T follicular helper cell (primary cell): Measurements from ENCODE around the gene CTU1.

Experiments
- DNase-seq: peaks from one replicate; pipeline ENCODE4 v3.0.0-alpha.2; 2020; ENCODE audit warnings: low read depth

The CTU1 gene

DNA sequence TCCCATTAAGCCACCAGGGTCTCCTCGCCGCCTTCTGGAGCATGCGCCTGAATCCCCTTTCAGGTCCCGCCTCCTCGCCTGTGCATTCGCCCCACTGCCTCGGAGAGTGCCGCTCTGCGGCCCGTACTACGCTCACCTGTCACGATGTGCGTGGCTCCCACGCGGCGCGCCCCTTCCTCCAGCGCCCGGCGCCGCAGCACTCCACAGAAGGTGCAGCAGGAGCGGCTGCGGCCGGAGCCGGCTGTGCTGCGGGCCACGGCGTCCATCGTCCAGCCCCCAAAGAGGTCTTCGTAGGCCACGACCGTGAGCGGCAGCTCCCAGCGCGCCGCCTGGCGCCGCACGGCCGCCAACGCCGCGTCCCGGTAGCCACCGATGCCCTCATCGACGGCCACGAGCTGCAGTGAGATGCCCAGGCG lies 4.3 kb downstream of the CTU1 start:
- DNase-seq, result no peak

DNA sequence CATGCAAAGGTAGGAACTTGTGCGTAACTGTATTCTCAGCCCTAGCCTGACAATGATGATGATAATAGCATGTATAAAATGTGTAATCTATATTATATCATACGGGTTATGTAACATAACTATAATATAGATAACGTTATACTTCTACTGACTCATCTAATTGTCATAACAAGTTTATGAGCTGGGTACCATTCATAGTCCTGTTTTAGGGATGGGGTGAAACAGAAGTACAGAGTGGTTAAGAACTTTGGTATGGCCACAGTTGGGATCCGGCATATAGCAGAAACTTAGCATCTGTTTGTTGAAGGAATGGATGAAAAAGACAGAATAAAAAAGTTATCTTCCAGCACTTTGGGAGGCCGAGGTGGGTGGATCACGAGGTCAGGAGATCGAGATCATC lies 5.2 kb downstream of the CTU1 start:
- no peak for DNase-seq

DNA sequence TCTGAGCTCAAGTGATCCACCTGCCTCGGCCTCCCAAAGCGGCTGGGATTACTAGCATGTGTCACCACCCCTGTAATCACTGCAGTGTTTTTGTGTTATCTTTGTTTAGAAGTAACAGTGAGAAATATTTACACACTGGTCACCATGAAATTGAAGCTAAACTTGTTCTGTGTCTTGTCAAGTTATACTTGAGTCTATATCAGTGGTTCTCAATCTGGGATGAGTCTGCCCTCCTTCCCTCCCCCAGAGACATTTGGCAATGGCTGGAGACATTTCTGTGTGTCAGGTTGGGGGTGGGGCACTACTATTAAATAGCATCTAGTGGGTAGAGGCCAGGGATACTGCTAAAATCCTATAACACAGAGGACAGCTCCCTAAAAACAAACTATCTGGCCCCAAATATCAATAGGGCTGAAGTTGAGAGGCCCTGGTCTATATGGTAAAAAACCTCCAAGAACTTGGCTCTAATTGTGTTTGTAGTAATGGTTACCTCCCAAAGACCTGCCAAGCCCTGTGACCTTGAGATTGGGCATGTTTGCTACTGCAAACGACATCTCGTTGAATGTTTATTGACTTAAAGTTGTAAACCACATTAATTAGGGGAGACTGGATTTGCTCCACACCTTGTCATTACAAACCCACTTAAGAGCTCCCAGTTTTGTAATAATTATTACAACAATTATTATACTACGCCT lies 6.9 kb downstream of the CTU1 start:
- no peak for DNase-seq

DNA sequence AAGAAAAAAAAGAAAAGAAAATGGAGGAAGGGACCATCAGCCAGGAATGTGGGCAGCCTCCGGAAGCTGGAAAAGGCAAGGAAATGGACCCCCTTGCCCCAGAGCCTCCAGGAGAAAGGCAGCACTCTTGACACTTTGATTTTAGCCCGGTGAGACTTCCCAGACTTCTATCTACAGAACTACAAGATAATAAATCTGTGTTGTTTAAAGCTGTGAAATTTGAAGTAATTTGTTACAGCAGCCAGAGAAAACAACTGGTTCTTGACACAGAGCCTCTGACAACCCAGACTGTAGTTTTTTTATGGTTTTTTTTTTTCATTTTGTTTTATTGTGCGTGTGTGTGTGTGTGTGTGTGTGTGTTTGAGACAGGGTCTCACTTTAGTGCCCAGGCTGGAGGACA lies 7.6 kb downstream of the CTU1 start:
- no peak for DNase-seq

DNA sequence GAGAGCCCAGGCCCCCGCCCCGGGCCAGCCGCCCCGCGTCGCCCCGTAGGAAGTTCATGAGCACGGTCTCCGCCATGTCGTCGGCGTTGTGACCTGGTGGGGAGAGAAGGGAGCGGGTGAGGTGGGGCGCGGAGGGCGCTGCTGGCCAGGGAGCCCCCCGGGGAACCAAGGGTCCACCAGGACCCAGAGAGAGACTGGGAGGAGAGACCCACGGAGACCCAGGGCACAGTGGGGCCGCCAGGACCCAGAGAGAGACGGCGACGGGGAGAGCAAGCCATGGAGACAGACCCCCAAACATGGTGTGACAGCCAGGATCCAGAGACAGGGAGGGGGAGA lies 9.2 kb downstream of the CTU1 start:
- DNase-seq, result no peak

DNA sequence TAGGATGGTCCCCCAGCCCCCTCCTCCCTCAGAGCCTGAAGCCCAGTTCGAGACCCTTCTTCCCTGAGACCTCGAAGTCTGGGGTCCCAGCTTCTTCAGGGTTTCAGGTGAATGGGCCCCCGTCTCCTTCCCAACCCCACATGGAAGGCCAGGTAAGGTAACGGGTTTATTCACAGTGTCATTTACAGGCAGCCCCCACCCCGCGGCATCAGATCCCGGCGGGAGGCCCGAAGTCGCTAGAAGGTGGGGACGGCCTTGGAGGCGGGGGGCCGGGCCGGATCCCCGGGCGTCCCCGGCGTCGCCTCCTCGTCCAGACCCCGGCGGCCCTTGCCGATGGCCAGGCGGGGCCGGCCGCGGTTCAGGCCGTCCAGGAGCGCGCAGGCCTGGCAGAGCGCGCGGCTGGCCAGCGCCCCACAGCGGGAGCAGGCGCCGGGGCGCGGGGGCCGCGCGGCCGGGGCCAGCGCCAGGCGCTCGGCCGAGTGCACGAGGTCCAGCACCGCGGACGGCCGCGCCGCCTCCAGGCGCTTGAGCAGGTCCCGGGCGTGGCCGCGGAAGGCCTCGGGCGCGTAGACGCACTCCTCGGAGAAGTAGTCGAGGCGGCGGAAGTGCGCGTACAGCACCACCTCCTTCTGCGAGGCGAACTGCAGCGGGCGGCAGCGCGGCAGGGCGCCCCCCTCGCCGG lies 9.7 kb downstream of the CTU1 start:
- DNase-seq, result no peak

DNA sequence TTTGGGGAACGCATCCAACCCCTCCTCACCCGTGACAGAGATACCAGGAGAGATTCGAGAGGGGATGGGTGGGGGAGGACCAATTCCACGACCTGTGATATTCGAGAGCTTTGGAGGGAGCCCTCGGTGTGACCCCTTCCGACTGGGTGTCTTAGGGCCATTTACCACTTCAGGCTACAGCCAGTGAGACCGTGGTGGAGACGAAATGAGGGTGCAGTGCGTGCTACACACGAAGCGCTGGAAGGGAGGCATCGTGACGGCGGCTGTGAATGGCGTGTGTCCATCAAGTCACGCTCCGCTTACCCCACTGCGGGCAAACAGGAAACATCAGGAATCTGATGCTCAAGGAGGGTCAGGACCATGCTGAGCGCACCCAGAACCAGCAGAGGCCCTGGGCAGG lies 10.4 kb downstream of the CTU1 start:
- DNase-seq, result no peak

DNA sequence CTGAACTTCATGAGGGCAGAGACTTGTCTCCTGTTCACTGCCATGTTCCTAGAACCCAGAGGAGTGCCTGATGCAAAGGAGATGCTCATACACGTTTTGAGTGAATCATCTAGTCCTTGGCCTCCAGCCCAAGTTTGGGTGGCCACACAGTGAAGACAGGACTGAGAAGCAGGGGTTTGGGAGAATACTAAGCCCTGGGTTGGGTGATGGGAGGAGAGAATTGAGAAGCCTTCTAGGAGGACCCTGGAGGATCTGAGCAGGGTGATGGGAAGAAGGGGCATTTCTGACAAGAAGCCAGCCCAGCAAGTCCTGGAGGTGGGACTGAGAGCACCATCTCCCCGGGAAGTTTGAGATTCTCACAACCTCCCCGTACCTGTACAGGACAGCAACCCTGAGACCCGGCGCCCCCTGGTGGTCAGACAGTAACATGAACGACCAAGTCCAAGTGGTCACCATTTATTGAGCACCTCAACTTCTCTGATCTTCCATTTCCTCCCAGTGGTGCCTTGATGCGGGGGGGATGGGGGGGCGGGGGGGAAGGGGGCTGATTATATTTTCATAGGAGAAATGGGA lies 11.0 kb downstream of the CTU1 start:
- peak; percentile 48 for DNase-seq

DNA sequence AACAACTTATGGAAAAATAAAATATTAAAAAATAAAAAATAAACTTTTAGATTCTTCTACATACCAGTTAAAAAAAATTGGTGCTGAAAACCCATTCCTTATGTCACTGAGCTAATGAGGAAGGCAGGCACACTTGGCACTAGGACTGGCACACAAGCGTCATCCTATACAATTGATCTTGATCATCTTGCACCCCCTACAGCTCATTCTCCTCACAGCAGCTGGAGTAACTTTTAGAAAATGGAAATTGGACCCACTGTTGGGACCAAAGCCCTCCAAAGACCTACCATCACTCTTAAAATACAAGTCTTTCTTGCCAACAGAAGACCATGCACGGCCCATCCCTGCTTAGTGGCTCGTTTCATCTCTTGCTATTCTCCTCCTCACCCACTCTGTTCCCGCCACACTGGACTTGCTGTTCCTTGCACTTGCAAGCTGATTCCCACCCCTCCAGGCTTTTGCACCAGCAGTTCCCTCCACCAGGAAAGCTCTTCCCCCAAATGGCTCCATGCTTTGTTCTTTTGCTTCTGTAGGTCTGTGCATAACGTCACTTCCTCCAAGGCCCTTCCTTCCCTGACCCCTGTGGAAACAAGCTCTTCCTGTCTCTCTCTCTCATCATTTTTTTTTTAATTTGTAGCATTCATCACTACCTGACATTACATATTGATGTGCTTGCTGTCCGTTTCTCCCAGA lies 11.6 kb downstream of the CTU1 start:
- no peak for DNase-seq

DNA sequence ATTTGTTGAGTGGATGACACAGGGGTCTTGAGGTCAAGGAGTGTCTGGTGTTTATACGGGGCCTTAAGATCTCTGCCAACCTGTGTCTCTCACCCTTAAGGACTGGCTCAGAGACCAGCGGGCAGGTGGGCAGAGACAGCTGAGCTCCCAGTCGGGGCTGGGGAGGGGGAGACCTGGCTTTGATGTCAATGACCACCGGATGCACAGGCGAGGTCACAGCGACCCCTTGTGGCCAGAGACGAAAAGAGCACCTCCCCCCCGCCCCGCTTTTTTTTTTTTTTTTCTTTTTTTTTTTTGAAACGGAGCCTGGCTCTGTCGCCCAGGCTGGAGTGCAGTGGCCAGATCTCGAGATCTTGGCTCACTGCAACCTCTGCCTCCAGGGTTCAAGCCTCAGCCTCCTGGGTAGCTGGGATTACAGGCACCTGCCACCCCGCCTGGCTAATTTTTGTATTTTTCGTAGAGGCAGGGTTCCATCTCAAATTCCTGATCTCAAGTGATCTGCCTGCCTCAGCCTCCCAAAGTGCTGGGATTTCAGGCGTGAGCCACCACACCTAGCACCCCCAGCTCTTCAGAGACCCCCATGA lies 13.4 kb downstream of the CTU1 start:
- no peak for DNase-seq

DNA sequence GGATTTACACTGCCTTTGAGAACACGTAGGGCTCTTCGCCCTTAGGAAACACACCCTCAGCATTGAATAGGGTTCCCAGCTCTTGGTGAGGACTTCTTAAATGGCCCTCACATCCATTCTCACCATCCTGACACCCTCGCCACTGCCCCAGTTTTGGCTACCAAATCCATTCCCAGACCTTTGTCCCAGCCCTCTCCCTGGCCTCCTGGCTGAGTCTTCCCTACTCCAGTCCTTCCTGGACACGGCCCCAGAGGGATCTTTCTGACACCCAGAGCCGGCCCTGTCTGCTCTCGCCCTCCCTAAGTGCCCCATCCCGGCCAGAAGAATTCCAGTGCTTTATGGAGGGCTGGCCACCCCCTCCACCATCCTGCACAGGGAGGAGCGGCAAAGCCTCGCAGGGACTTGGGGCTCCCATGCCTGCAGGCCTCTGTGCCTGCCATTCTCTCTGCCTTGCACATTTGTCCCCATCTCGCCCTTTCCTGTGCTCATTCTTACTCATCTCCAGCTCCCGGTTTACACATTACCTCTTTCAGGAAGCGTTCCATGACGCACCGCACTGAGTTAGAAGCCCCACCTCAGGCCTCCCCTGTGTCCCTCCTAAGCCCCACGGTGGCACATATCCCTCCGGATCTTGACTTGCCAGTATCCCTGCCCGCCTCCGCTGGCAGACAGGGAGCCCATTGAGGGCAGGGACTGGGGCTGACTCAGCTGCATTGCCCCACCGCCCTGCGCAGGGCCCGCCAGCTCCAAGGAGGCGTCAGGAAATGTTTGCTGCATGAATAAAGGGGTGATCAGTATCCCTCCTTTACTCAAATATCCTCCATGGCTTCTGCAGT lies 14.5 kb downstream of the CTU1 start:
- DNase-seq, result no peak

DNA sequence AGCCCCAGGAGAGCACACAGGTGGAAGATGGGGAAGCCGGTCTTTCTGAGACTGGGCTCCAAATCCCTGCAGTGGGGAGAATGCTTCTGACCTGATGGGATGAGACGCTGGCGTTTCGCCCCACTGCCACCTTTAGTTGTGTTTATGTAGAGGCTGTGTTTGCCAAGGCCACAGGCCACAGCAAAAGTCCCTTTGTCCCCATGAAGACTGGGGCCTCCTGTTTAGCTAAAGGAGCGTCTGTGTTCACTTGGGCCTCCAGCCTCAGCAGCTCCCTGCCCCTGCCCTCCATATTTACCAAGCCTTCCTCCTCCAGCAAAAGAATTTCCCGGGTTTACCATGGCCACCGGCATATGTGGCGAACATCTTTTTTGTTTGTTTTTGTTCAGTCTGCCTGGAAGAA lies 15.1 kb downstream of the CTU1 start:
- DNase-seq, result no peak

DNA sequence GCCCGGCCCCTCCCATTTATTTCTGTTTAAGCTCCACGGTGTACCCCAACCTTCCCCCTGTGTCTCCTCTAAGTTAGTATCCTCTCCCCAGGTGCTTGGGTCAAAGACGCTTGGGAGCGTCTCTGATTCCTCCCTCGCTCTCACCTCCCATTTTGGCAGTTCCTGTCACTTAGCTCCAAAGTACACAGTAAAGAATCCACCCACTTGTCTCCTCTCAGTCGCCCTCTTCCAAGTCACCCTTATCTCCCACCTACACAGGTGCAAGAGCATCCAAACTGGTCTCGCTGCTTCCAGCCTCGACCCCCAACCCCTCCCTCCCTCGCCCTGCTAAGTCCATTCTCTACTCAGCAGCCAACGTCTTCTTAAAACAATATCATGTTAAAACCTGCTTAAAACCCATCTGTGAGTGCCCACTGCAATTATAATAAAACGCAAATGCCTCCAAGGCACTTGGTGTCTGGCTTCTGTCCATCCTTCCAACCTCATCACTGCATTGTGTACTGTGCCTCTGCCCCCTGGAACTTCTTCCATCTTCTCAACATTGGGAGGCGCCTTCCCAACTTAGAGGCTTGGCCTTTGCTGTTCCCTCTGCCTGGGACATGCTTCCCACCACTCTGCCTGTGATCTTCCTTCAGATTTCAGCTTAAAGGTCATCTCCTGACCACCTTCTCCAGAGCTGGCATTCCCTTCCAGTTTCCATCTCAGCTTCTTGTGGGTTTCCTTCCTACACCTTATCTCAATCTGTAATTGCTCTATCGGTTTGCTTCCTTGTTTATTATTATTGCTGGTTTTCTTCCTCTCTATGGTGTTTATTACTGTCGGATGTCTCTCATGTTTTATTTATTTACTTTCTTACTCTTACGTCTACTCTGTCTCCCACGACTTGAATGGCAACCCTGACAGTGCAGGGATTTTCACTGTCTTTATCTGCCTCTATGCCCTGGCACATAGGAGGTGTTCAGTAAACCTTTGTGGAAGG lies 16.0 kb downstream of the CTU1 start:
- no peak for DNase-seq

DNA sequence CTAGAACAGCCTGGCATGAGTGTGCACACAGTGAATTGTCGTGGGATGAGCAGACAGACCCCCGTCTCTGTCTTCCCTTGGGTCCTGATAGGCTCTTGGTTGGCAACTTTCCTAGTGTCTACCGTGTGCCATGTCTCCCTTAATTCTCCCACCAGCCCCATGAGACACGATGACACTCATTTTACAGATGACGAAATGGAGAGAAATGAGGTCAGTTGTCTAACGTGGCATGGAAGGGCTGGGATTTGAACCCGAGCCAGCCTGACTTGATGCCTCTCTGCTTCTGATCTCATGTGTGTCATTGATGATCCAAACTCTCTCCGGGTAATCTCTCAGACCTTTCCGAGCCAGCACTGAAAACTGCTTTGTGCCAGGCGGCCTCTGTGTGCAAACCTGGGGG lies 17.1 kb downstream of the CTU1 start:
- no peak for DNase-seq

DNA sequence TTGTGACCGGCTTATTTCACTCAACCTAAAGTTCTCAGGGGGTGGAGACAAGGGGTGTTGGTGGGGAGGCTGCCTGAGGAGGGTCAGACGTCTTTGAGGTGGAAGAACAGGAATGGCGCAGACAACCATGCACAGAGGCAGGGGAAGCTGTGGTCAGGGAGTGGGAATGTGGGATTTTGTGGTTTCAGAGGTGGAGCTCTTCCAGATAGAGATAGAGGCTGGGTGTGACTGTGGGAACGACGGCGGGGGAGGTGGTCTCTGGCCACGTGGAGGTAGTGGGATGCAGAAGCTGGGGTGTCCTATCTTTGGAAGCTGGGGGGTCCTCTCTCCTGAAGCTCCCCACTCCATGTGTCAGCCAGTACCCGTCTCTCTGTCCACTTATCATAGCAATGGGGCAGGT lies 17.7 kb downstream of the CTU1 start:
- DNase-seq, result no peak

DNA sequence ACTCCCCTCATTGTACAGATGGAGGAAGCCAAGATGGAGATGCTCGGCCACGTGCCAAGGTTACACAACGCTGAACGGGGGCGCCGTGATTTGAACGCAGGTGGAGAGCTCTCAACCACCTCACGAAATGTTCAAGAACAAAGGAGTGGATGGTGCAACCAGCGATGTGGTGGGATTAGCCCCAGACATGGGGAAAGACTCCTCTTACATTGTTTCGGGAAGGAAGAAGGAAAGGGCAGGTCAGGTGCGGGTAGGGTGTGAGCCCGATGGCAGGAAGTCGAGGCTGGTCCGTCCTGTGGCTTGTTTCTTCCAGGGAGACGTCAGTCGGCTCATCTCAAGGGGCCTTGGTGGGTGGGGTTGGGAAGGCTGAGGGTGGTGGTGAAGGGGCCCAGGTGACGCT lies 18.4 kb downstream of the CTU1 start:
- DNase-seq, result no peak

DNA sequence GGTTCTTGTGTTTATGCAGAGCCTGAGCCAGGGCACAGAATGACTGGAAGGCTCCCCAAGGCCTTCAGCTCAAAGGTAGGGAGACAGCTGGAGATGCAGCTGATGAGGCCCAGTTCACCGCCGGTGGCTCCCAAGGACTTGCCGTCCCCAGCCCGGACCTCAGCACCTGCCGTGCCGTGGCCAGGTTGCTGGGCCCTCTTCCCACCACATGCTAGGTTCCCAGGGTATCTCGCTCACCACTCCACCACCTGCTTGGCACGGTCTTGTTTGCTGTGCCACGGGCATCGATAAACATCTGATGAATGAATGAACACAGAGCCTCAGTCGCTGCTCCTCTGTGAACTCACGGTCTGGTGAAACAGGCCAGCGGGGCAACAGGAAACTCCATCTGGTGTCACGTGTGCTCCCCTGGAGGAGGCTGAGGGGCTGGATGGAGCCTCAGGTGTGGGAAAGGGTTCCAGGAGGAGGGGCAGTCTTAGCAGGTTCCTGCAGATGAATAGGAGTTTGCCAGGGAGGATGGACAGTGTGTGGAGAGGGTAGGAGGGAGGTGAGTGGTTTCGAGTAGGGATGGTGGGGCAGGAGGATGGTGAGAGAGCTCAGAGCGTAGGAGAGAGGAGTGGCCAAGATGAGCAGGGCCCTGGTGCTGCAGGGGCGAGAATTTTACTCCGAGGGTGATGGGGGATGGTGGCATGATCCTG lies 21.9 kb downstream of the CTU1 start:
- no peak for DNase-seq

DNA sequence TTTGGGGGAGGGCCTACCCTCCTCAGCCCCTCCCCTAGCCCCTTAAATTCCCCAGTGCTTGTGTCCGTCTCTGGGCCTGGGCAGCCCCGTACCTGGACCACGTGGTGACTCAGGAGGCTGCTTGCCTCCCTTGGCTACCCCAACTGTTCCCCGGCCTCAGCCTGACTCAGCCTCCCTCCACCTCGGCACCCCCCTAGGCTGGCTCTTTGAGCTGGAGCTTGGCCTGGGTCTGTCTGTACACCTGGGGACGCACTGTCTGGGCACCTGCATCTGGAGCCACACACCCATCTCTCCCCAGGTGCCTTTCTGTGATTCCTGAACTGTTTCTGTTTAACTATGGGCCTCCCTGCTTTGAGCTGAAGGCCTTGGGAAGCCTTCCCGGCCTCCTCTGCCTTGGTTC lies 23.7 kb downstream of the CTU1 start:
- DNase-seq, result no peak

DNA sequence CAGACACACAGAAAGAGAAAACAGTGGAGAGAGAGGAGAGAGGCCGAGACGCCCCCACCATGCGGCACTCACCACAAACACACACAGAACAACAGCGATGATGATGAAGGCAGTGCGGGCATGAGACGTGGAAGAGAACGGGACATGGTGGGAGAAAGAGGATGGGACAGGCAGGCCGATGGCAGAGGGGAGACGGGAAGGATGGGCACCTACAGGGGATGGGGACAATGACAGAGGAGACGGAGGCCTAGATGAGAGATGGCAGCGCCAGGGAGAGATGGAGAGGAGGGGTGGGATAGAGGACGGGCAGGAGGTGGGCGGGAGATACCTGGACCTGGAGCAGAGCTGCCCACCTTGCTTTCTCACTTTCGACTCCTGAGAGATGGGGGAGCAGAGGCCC lies 24.4 kb downstream of the CTU1 start:
- no peak for DNase-seq

DNA sequence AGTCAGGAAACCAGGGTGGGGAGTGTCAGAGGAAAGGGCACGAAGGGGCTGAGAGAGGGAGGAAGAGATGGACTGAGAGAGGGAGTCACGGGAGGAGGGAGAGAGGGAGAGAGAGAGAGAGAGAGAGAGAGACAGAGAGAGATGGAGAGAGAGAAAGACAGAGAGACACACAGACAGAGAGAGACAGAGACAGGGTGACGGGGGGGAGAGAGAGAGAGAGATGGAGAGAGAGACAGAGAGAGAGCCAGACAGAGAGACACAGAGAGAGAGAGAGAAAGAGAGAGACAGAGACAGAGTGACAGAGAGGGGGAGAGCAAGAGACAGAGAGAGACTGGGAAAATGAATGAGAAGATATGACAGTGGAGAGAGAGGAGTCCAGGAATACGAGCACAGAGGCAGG lies 25.0 kb downstream of the CTU1 start:
- DNase-seq, result no peak
